Endodermal cell (in vitro differentiated cells): ENCODE data around the gene EIF4H. TPM values are rescaled to one million over a fixed set of nuclear protein-coding genes. Genes with fewer than 3 reads are reported as not detected.

Experiments used
- DNase-seq: peaks from one replicate; pipeline ENCODE4 v3.0.0-alpha.2; 2017
- H3K27ac ChIP-seq: 2 replicates; pipeline ENCODE4 v1.5.1; 2013; ENCODE audit warnings: mild to moderate bottlenecking, low read depth, low read length, moderate library complexity
- H3K27me3 ChIP-seq: 2 replicates; pipeline ENCODE4 v1.6.1; 2013; ENCODE audit warnings: mild to moderate bottlenecking, low read length, moderate library complexity; ENCODE audit not compliant: insufficient read depth, control insufficient read depth, poor library complexity, severe bottlenecking
- H3K36me3 ChIP-seq: 2 replicates; pipeline ENCODE4 v1.7.0; 2013; ENCODE audit warnings: mild to moderate bottlenecking, low read length, moderate library complexity; ENCODE audit not compliant: control insufficient read depth, insufficient read depth
- H3K4me1 ChIP-seq: one replicate; pipeline ENCODE4 v1.7.0; 2013; ENCODE audit warnings: low read length; ENCODE audit not compliant: control insufficient read depth, insufficient read depth
- H3K4me3 ChIP-seq: 2 replicates; pipeline ENCODE4 v1.5.1; 2013; ENCODE audit warnings: mild to moderate bottlenecking, low read length, moderate library complexity
- H3K9ac ChIP-seq: 2 replicates; pipeline ENCODE4 v1.6.1; 2013; ENCODE audit warnings: mild to moderate bottlenecking, low read length, moderate library complexity; ENCODE audit not compliant: poor library complexity, severe bottlenecking; ENCODE audit errors: extremely low read depth
- H3K9me3 ChIP-seq: 2 replicates; pipeline ENCODE4 v1.6.1; 2013; ENCODE audit warnings: mild to moderate bottlenecking, low read length, moderate library complexity; ENCODE audit not compliant: control insufficient read depth
- H3K27ac Mint-ChIP-seq: 2 replicates; pipeline ENCODE4 v1.8.0; 2020; ENCODE audit warnings: mixed read lengths
- H3K27me3 Mint-ChIP-seq: 2 replicates; pipeline ENCODE4 v1.8.0; 2021; ENCODE audit warnings: mild to moderate bottlenecking, mixed read lengths; ENCODE audit not compliant: insufficient read depth
- H3K36me3 Mint-ChIP-seq: 2 replicates; pipeline ENCODE4 v1.8.0; 2020; ENCODE audit warnings: low read depth, mixed read lengths
- H3K4me1 Mint-ChIP-seq: 2 replicates; pipeline ENCODE4 v1.8.0; 2020; ENCODE audit warnings: mixed read lengths
- H3K4me3 Mint-ChIP-seq: 2 replicates; pipeline ENCODE4 v1.8.0; 2020; ENCODE audit warnings: mild to moderate bottlenecking, moderate library complexity, mixed read lengths
- H3K9me3 Mint-ChIP-seq: 2 replicates; pipeline ENCODE4 v1.8.0; 2020; ENCODE audit warnings: mild to moderate bottlenecking, mixed read lengths
- WGBS, 2 experiments: methylation state at CpG; one replicate each; pipeline versions ENCODE4 v1.1.5 to v1.1.7; 2013; ENCODE audit warnings: missing lambda C conversion rate in 2 of 2, mixed read lengths in 1 of 2; ENCODE audit not compliant: insufficient coverage in 1 of 2, insufficient read length in 1 of 2; 5-methylcytosine and 5-hydroxymethylcytosine counted together
- total RNA-seq, 2 donors: library from RNA; stranded (reverse); fragmentation: NEBNext Ultra II Directional in 1 of 2; extraction: Animal tissue kit (Norgen Biotek cat#: 25700) in 1 of 2; gene quantifications; 2 replicates in 1 of 2; 3 replicates in 1 of 2; pipeline ENCODE4 v1.2.1, GENCODE V29; 2021
- TF ChIP-seq, protein P1 (sequence below): fragments of 200-600 bp; sonication (generic); conservative IDR thresholded peaks from 2 replicates; pipeline ENCODE4 v1.5.0; 2021; ENCODE audit warnings: antibody characterized with exemption, mild to moderate bottlenecking

Gene EIF4H
- total RNA-seq, 2 donors from 2014 or later, result 305 to 346 TPM

- Histone ChIP-seq H3K9ac (no peak overlapping the region), H3K4me3 (no peak overlapping the region), H3K36me3 (no peaks in the 10 kb centered on the region), H3K9me3 (peaks cover 9% of the 10 kb centered on the region), H3K27ac (no peak overlapping the region), H3K27me3 (no peaks in the 10 kb centered on the region), H3K4me1 (no peaks in the 10 kb centered on the region)
- TF ChIP-seq, protein P1, sequence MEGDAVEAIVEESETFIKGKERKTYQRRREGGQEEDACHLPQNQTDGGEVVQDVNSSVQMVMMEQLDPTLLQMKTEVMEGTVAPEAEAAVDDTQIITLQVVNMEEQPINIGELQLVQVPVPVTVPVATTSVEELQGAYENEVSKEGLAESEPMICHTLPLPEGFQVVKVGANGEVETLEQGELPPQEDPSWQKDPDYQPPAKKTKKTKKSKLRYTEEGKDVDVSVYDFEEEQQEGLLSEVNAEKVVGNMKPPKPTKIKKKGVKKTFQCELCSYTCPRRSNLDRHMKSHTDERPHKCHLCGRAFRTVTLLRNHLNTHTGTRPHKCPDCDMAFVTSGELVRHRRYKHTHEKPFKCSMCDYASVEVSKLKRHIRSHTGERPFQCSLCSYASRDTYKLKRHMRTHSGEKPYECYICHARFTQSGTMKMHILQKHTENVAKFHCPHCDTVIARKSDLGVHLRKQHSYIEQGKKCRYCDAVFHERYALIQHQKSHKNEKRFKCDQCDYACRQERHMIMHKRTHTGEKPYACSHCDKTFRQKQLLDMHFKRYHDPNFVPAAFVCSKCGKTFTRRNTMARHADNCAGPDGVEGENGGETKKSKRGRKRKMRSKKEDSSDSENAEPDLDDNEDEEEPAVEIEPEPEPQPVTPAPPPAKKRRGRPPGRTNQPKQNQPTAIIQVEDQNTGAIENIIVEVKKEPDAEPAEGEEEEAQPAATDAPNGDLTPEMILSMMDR, result no peak
- no peaks in the 10 kb centered on the region for H3K36me3 Mint-ChIP-seq
- H3K27me3 Mint-ChIP-seq, result no peaks in the 10 kb centered on the region
- H3K4me3 Mint-ChIP-seq, result no peak overlapping the region
- no peak for DNase-seq
- no peak overlapping the region for H3K27ac Mint-ChIP-seq
- WGBS, 2 experiments, result 94 to 96% methylated on average over 5 to 6 of the region's 6 CpGs
- peaks cover 11% of the 10 kb centered on the region for H3K4me1 Mint-ChIP-seq
- H3K9me3 Mint-ChIP-seq, result peaks cover 12% of the 10 kb centered on the region
These were observed 30.8 kb upstream of the EIF4H start for GRCh38 chr7:74143383-74143782.

- 100% methylated on average over 1 of the region's 1 CpG; no CpG with 5 or more reads in 1 of the 2 experiments for WGBS, 2 experiments
These were observed 25.7 kb upstream of the EIF4H start for GRCh38 chr7:74148491-74148890.

DNA sequence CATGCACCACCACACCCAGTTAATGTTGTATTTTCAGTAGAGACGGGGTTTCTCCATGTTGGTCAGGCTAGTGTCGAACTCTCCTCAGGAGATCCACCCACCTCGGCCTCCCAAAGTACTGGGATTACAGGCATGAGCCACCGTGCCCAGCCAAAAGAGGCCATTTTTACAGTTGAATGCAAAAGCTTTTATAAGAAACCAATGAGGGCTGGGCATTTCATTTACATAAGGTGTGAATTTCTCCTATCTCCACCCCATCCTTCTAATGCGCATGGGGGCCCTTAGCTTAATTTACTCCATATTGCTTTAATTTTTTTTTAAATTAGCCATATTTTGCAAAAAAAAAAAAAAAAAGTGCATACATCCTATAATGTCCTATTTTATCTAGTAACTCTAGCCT lies 25.1 kb upstream of the EIF4H start:
- TF ChIP-seq, protein P1, result no peak
- peaks cover 3% of the 10 kb centered on the region for H3K4me1 Mint-ChIP-seq
- Histone ChIP-seq H3K27ac (no peak overlapping the region), H3K36me3 (no peaks in the 10 kb centered on the region), H3K9me3 (peaks cover 9% of the 10 kb centered on the region), H3K4me1 (no peaks in the 10 kb centered on the region), H3K9ac (no peak overlapping the region), H3K27me3 (no peaks in the 10 kb centered on the region), H3K4me3 (no peak overlapping the region)
- H3K27ac Mint-ChIP-seq, result no peak overlapping the region
- peaks cover 3% of the 10 kb centered on the region for H3K9me3 Mint-ChIP-seq
- H3K27me3 Mint-ChIP-seq, result no peaks in the 10 kb centered on the region
- WGBS, 2 experiments, result 96 to 97% methylated on average over 5 of the region's 5 CpGs
- no peak for DNase-seq
- H3K36me3 Mint-ChIP-seq, result no peaks in the 10 kb centered on the region
- H3K4me3 Mint-ChIP-seq, result no peak overlapping the region

More at GRCh38 chr7:74148491-74148890, 25.7 kb upstream of the EIF4H start:
- H3K4me1 Mint-ChIP-seq, result peaks cover 3% of the 10 kb centered on the region
- Histone ChIP-seq H3K9me3 (peaks cover 9% of the 10 kb centered on the region), H3K27ac (no peak overlapping the region), H3K27me3 (no peaks in the 10 kb centered on the region), H3K9ac (no peak overlapping the region), H3K4me1 (no peaks in the 10 kb centered on the region), H3K36me3 (no peaks in the 10 kb centered on the region), H3K4me3 (no peak overlapping the region)
- H3K27me3 Mint-ChIP-seq, result no peaks in the 10 kb centered on the region
- peaks cover 8% of the 10 kb centered on the region for H3K9me3 Mint-ChIP-seq
- TF ChIP-seq, protein P1, result no peak
- DNase-seq, result no peak
- H3K4me3 Mint-ChIP-seq, result no peak overlapping the region
- no peaks in the 10 kb centered on the region for H3K36me3 Mint-ChIP-seq
- H3K27ac Mint-ChIP-seq, result no peak overlapping the region
